GM19372 (cell line): Measurements from ENCODE around the gene SH2D6.
"Not testable (repeated sequence)": the region's sequence is repeated elsewhere in the genome, so short reads cannot be mapped to it uniquely, and the experiment has no call there.

Experiments used
- ATAC-seq: cut with Tn5 transposase; IDR thresholded peaks from one replicate; pipeline ENCODE4 v1.9.1; 2021; ENCODE audit warnings: mild to moderate bottlenecking, low read depth, moderate library complexity; ENCODE audit not compliant: unreplicated experiment

The SH2D6 gene

DNA sequence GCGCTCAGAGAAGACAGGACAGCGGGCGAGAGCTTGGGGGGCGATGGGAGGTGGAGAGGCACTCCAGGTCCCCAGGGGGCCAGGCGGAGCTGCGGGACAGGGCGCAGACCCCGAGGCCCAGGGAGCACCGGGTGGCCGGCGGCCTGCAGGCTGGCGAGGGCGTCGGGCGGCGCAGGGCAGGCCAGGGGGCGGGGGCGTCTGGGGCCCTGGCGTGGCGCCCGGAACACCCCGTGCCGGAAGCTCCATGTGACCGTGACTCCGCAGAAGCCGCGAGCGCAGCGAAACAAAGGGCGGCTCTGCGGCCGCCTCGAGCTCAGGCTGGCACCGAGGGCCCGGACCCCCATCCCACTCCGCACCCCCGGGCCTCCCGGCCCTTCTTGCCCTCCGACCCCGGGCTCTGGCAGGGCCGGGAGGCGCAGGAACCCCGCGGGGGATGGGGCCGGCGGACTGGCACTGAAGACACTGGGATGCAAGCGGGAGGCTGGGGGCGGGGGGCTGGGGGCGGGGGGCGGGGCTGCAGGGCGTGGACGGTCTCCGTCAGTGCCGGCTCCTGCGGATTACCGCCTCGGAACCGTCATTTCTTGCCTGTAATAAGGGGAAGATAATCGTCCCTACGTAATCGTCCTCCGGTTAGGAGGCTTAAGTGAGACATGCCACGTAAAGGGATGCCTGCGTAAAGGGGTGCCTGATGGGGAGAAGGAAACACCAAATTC is 19.1 kb downstream of the SH2D6 start:
- ATAC-seq = peak; percentile 69

DNA sequence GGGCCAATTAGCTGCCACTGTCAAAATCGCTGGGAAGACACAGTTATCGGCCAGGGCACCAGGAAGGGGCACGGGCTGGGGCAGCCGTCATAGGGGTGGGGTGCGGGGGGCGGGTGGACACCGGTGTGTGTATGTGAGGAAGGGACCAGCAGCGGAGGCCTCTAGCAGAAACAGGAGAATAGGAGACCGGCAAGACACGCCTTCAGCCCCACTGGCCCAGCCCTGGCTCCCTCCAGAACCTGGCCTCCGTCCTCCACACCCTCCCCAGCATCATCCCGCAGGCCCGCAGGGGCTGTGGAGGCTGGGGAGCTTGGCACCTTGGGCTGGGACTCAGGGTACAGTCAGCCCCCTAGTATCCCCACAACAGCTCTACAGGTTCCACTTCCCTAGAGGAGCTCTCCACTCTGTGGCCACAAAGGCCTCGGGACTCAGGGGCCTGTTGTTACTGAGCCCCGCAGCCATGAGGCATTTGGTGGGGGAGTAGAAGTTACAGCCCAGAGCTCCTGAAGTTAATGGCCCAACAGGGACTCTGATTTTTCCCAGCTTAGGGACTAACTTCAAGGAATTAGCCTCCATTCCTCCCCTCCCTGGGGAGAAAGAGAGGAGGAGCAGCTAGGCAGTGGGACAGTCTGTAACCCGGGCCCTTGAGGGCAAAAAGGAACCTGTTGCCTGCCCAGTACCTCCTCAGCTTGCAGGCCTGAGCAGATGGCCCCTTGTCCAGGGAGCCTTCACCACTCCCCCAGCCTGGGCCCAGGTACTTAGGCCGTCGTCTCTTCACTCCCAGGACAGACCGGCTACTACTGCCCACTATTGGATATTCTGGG is 19.9 kb downstream of the SH2D6 start:
- no peak for ATAC-seq

DNA sequence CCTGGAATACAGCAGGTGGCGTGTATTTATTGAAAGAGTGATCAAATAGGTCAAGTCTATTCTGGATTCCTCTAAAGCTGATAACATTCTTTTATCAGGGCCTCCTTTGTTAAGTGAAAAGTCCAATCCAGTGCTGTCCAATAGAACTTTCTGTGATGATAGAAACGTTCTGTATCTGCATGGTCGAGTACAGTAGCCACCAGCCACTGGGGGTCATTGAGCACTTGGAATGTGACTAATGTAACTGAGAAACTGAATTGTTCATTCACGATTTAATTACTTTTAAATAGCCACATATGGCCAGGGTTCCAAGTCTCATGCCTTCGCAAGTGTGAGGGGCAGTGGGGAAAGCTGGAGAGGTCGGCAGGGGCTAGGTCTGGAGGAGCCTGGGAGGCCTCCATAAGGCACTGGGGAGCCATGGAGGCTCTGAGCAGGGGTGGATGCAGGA is 20.5 kb downstream of the SH2D6 start:
- ATAC-seq = no peak

DNA sequence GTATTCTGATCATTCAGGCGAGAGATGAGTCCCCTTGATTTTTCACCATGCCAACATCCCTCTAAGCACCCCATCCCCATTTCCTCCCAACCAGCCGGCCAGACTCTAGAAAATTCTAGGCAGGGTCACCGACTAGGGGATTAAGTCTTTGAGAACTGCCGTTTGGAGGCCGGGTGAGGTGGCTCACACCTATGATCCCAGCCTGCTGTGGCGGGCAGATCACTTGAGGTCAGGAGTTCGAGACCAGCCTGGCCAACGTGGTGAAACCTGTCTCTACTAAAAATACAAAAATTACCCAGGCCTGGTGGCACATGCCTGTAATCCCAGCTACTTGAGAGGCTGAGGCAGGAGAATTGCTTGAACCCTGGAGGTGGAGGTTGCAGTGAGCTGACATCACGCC is 21.1 kb downstream of the SH2D6 start:
- not testable (repeated sequence) for ATAC-seq

DNA sequence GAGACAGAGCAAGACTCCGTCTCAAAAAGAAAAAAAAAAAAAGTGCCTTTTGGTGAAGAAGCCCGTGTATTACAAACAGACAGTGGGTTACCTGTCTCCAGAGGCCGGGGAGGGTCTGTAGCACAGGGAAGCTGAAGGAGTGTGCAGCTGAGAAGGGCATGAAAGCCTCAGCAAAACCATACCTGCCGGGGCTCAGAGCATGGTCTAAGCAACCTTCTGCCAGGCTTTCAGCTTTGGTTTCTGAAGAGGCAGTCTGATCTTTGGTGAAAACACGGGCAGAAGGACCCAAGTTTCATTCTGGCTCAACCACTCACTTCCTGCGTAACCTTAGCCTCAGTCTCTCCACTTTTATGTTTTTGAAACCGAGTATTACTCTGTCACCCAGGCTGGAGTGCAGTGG is 21.5 kb downstream of the SH2D6 start:
- no peak for ATAC-seq

DNA sequence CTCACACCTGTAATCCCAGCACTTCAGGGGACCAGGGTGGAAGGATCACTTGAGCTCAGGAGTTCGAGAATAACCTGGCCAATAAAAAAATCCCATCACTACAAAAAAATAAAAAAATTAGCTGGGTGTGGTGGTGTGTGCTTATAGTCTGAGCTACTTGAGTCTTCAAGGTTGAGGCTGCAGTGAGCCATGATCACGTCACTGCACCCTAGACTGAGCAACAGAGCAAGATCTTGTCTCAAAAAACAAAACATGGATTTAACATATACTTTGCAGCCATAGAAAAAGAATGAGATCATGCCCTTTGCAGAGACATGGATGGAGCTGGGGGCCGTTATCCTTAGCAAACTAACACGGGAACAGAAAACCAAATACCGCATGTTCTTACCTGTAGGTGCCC is 22.2 kb downstream of the SH2D6 start:
- ATAC-seq = no peak

DNA sequence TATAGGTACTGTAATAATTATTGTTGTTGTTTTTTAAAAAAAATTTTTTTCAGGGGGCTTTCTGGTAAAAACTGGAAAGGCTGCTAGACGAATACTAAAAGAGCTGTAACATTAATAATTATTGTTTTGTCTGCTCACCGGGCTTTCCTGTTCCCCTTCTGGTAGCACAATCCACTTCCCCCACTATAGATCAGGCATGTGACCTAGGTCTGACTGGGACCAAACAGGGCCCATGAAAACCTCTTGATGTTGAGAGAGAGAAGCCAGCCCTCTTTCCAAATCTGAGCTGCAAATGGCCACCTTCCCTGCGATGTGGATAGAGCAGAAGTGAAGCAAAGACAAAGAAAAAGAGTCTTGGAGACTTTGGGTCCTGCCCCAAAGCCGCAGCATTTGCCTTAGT is 23.4 kb downstream of the SH2D6 start:
- ATAC-seq = no peak

DNA sequence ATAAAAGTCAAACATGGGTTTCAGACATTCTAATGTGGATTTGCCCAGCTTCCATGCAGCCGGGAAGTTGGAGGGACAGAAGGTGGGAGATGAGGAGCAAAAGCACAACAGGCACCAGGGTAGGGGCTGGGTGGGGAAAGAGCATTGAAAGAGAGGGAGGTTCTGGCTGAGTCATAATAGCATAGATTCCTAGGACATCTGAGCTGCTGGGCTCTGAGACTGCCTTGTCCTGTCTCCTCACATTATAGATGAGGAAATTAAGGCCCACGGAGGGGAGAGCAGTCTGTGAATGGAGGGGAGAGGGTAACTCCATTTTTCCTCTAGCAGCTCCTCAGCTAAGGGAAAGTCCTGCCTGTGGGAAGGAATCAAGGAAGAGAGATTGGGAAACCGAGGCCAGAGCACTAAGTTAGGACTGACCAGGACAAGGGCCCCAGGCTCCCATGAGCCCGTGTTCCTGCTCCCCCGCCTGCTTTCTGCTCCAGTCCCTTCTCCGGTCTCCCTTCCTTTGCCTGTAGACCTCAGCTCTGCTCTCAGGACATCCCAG is 26.2 kb downstream of the SH2D6 start:
- no peak for ATAC-seq

DNA sequence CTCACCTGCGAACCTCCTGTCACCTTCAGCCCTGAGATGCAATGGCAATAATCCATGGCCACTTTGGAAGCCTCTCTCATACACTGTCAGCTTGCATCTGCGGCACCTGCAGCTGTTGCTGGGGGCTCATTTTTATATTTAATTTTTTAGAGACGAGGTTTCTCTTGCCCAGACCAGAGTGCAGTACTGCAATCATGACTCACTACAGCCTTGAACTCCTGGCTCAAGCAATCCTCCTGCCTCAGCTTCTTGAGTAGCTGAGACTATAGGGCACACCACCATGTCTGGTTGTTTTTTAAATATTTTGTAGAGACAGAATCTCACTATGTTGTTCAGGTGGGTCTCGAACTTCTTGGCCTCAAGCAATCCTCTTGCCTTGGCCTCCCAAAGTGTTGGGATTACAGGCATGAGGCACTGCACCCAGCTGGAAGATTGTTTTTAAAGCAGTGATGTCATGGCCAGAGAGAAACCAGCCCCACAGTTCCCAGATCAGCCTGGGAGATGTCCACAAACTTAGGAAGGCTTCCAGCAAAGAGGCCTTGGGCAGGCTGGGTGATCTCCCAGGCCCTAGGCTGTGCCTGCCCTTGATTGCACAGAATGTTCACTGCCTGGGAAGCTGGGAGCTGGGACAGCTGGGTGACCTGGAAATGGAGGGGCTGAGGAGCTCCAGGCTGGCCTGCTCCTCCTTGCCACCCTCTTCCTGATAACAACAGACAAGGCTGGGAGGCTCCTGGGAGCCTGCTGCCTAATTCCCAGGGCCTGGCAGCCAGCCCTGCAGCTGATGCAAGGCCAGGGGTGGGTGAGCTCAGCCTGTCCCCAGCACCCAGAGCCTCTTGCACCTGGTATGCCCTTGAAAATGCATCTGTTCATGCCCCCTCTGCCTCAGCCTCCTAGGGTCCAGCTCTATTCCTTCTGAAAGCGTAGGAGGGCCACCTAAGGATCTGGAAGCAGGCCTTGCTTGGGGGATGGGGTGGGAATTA is 27.1 kb downstream of the SH2D6 start:
- ATAC-seq = no peak

DNA sequence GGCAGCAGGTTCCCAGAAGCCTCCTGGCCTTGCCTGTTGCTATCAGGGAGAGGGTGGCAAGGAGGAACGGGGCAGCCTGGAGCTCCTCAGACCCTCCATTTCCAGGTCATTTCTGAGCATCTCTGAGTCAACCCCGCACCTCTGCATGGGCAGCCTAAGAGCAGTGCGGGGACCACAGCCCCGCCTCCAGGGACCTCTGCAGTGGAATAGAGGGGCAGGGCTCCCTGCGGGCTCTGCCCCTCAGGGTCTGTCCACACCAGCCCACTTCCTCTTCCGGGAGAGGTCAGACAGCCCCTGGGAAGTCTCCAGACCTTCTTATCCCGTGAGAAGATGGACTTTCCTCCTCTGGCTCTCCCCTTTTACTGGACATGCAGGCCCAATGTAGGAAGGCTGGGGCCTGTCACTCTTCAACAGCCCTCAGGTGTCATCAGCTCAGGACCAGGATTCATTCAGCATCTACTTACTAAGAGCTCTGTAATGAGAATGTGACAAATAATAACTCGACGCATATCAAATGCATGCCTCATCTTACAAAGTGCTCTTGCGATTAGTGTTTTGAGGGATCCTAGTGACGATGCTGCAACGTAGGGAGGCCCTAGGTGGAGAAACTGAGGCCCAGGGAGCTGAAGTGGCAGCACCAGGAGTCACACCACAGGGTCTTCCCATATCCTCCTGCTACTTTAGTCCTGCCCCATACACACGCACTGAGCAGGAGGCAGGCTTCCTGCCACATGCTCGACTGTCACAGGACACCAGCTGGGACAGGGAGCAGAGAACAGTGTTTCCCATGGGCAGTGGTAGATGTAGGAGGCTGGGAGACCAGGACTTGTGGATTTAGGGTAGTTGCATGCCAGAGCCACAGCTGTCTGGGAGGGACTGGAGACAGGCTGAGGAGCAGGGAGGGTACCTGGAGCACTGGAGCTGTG is 28.0 kb downstream of the SH2D6 start:
- no peak for ATAC-seq

DNA sequence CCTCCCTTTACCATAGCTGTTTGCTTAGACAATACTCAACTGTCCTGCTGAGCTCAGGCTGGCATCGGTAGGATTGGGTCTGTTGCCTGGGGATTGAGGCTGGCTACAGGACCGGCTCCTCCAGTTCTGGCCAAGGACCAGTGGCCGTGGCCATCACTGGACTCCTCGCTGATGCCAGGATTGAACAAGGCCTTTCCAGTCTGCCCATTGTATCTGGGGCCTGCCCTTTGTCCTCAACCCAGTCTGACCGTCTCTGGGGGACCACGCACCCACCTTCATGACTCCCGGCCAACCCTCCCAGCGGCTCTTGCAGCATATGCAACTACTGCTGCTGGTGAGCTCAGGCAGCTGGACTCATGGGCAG is 28.7 kb downstream of the SH2D6 start:
- no peak for ATAC-seq

DNA sequence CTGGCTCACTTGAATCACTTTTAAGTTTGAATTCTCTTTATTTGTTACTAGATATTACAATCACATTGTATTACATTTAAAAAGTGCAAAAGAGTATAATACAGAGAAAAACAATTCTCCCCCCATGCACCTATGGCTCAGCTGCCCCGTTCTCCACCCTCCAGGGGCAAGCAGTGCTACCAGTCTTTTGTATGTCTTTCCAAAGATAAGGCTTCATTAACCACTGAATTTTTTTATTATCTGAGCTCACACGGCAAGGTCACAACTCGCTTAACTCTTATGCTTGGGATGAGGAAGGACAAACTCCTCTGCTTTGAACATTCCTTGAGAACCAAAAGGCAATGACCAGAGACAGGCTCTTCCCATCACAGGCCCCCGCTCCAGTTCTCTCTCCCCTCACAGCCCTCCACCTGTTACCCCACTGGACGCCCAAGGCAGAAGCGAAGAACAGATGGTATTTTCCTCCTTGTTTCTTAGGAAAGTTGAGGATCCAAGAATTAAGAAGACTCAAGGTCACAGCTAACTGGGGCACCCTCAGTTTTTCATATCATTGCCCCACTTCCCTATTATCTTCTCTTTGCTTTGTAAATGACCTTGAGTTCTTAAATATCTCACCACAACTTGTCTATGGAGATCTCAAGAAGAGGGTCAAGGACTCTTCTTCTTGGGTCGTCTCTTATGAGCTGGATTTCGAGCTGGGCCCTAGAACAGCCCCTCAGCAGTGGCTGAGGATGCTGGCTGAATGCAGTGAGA is 30.1 kb downstream of the SH2D6 start:
- ATAC-seq = no peak

DNA sequence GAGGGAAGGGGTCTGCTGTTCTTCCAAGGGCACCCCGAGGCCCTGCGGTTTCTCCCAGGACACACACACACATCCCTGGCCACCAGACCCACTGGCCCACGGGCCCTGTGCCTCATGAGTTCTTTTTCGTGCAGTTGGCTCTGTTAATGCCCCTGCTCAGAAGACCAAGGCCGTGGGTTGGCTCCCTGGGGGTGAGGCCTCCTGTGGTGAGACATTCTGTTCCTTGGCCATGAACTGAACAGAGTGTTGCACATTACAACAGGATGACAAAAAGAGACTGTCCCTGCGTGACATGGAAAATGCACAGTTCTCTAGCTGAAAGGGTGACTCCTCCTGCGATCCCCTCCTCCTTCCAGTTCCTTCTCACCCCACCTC is 30.7 kb downstream of the SH2D6 start:
- ATAC-seq = no peak

DNA sequence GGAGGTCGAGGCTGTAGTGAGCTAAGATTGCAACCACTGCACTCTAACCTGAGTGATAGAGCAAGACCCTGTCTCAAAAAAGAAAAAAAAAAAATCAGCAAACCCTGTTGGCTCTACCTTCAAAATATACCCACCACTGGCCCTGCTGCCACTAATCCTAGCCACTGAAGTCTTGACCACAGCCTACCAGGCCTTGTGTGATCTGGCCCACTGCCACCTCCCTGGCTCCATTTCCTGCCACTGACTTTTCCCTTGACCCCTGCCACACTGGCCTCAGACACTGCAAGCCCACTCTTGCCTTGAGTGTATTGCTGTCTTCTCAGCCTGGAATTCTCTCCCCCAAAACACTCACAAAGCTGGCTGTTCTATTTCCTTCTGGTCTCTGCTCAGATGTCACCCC is 33.7 kb downstream of the SH2D6 start:
- ATAC-seq = no peak

DNA sequence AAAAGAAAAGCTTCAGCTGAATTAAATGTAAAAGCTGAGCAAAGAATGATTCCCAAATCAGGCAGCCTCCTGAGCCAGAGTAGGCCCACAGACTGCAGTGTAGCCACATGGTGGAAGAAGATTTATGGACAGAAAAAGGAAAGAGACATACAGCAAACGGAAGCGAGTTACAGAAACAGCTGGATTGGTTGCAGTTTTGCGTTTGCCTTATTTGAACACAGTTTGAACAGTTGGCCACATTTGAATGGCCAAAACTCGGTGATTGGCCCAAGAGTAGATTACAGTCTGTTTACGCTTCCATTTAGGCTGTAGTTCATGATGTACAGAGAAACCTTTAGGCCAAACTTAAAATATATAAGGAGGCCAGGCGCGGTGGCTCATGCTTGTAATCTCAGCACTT is 35.1 kb downstream of the SH2D6 start:
- ATAC-seq = no peak

DNA sequence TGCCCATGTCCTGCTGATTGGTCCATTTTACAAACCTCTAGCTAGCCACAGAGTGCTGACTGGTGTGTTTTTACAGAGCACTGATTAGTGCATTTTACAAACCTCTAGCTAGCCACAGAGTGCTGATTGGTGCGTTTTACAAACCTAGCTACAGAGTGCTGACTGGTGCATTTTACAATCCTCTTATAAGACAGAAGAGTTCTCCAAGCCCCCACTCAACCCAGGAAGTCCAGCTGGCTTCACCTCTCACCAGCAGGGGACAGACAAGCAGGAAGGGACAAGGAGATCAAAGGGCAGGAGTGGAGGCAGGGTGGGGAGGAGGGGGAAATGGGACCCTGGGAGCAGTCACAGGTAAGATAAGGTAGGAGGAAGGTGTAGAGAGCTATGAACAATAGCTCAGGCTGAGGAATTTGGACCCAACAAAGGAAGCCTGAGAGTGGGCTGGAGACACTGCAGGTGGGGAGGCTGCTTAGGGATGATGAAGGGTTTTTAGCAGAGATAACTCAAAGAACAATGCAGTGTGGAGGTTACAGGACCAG is 37.1 kb downstream of the SH2D6 start:
- ATAC-seq = no peak

DNA sequence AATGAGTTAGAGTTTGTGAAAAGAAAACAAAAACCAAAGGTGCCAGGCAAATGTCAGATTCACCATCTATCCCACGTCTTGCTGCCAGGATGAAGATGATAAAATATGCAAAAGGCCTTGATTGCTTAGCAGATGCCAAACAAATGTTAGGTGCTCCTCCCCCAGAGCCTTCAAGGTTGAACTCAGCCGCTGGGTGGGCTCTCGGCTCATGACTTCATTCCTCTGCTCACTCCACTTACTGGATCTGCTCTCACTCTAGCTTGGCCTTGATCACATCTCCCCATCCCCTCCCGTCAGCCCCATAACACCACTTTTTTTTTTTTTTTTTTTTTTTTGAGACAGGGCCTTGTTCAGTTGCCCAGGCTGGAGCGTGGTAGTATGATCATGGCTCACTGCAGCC is 38.5 kb downstream of the SH2D6 start:
- ATAC-seq = no peak

DNA sequence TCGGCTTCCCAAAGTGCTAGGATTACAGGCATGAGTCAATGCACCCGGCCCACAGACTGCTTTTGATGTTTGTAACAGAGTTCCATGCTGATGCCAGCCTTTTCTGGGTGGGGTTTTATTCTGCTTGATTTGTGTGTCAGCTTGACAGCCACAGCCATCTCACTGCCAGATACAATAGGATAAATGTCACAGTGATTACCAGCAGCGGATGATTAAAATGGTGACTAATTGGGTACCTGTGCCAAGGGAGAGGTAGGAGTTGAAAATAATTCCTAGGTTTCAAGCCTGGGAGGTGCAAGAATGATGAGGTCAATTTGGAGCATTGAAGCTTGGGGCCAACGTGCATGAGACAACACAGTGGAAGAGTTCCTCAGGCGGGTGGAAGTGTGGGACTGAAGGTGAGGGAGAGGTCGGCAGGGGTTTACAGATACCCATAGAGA is 39.4 kb downstream of the SH2D6 start:
- ATAC-seq = no peak
